Renal cortex interstitium (tissue), 11 donors: ENCODE results near the gene AK8. TPM values are rescaled to one million over a fixed set of nuclear protein-coding genes. Genes with fewer than 3 reads are reported as not detected.

Experiments
- DNase-seq, 11 donors: peaks; one replicate each; pipeline ENCODE4 v3.0.0-alpha.2; 2013; ENCODE audit warnings: low read depth in 9 of 11, low spot score in 4 of 11; ENCODE audit errors: extremely low read depth in 1 of 11
- polyA plus RNA-seq, 3 donors: library from polyadenylated mRNA; unstranded; fragments of 120-200 nt; gene quantifications; one replicate each; pipeline ENCODE4 v1.2.1, GENCODE V29; 2013; ENCODE audit not compliant: insufficient read length in 3 of 3

Gene AK8
- polyA plus RNA-seq, 3 donors: 4.1 to 5.0 (median 4.2) TPM

GRCh38 chr9:132763574-132763973 is 114.5 kb downstream of the AK8 start:
- DNase-seq: no peak

- no peak for DNase-seq
Measured at GRCh38 chr9:132762896-132763295, 115.2 kb downstream of the AK8 start.

GRCh38 chr9:132761602-132762001 is 116.5 kb downstream of the AK8 start:
- DNase-seq: no peak

- no peak for DNase-seq
Measured at GRCh38 chr9:132760057-132760456, 118.0 kb downstream of the AK8 start.

- DNase-seq: no peak
Measured at GRCh38 chr9:132757016-132757415, 121.1 kb downstream of the AK8 start.

GRCh38 chr9:132756214-132756845 is 121.8 kb downstream of the AK8 start:
- DNase-seq: no peak

- no peak for DNase-seq
Measured at GRCh38 chr9:132755096-132755495, 123.0 kb downstream of the AK8 start.

- no peak for DNase-seq
Measured at GRCh38 chr9:132754236-132754635, 123.8 kb downstream of the AK8 start.

GRCh38 chr9:132753593-132753880 is 124.5 kb downstream of the AK8 start:
- no peak for DNase-seq

- DNase-seq: no peak
Measured at GRCh38 chr9:132752877-132753592, 125.0 kb downstream of the AK8 start.

- no peak for DNase-seq
Measured at GRCh38 chr9:132750668-132751067, 127.4 kb downstream of the AK8 start.

- DNase-seq: no peak
Measured at GRCh38 chr9:132749306-132749705, 128.8 kb downstream of the AK8 start.

GRCh38 chr9:132748450-132748849 is 129.6 kb downstream of the AK8 start:
- no peak for DNase-seq

- DNase-seq: no peak
Measured at GRCh38 chr9:132745756-132746709, 132.1 kb downstream of the AK8 start.

GRCh38 chr9:132744881-132745755 is 133.0 kb downstream of the AK8 start:
- peak in 2 of 11 donors; percentile 46 to 53 for DNase-seq

- no peak for DNase-seq
Measured at GRCh38 chr9:132743931-132744479, 134.1 kb downstream of the AK8 start.

GRCh38 chr9:132742821-132743311 is 135.2 kb downstream of the AK8 start:
- DNase-seq: no peak

- DNase-seq: no peak
Measured at GRCh38 chr9:132740526-132741309, 137.4 kb downstream of the AK8 start.
